Prostate gland (tissue), 2 donors: ENCODE results near the gene SPTB. TPM values are rescaled to one million over a fixed set of nuclear protein-coding genes. Genes with fewer than 3 reads are reported as not detected.

Source experiments
- DNase-seq: peaks from one replicate; pipeline ENCODE4 v3.0.0-alpha.2; 2019; ENCODE audit warnings: low spot score
- H3K27ac ChIP-seq, 2 donors: fragments of 200-600 bp; sonication (generic); 2 replicates each; pipeline ENCODE4 v1.5.1; 2017 to 2019
- H3K27me3 ChIP-seq: fragments of 200-600 bp; sonication (generic); replicated peaks from 2 replicates; pipeline ENCODE4 v1.5.1; 2019; ENCODE audit not compliant: insufficient read depth
- H3K36me3 ChIP-seq, 2 donors: fragments of 200-600 bp; sonication (generic); 1 replicate in 1 of 2; 2 replicates in 1 of 2; pipeline versions ENCODE4 v1.5.1 to v1.8.1; 2017 to 2019
- H3K4me1 ChIP-seq: fragments of 200-600 bp; sonication (generic); replicated peaks from 2 replicates; pipeline ENCODE4 v1.5.1; 2019
- H3K4me3 ChIP-seq, 2 donors: fragments of 200-600 bp; sonication (generic); 2 replicates each; pipeline ENCODE4 v1.5.1; 2017 to 2019
- H3K9me3 ChIP-seq: fragments of 200-600 bp; sonication (generic); 2 replicates; pipeline ENCODE4 v1.5.1; 2017
- CTCF ChIP-seq, 4 experiments: fragments of 200-600 bp in 2 of 4; fragments of 450-650 bp in 2 of 4; sonication (generic) in 2 of 4; IDR thresholded peaks; 1 replicate in 3 of 4; 2 replicates in 1 of 4; pipeline ENCODE4 v1.5.1; 2016 to 2019; ENCODE audit warnings: antibody characterized with exemption in 4 of 4, mild to moderate bottlenecking in 2 of 4, moderate library complexity in 2 of 4
- POLR2A ChIP-seq: fragments of 450-650 bp; IDR thresholded peaks from one replicate; pipeline ENCODE4 v1.6.1; 2016; ENCODE audit warnings: antibody characterized with exemption, mild to moderate bottlenecking
- POLR2AphosphoS5 ChIP-seq: sonication (generic); formaldehyde crosslinking; IDR thresholded peaks from one replicate; pipeline ENCODE4 v1.6.1; 2017; ENCODE audit warnings: antibody characterized with exemption
- WGBS: methylation state at CpG from one replicate; pipeline ENCODE4 v1.1.5; 2018; 5-methylcytosine and 5-hydroxymethylcytosine counted together
- intact Hi-C: fragments of 100-400 bp; cut with DNase I; formaldehyde crosslinking; loops from one replicate; pipeline ENCODE4 v1.14.2; 2022
- total RNA-seq, 2 donors: library from RNA; depleted of rRNA; stranded (reverse); fragments of >200 nt; gene quantifications; one replicate each; pipeline ENCODE4 v1.1.0, GENCODE V29; 2016

The SPTB gene
- total RNA-seq, 2 donors from 2014 or later, result 2.7 to 3.7 TPM

DNA sequence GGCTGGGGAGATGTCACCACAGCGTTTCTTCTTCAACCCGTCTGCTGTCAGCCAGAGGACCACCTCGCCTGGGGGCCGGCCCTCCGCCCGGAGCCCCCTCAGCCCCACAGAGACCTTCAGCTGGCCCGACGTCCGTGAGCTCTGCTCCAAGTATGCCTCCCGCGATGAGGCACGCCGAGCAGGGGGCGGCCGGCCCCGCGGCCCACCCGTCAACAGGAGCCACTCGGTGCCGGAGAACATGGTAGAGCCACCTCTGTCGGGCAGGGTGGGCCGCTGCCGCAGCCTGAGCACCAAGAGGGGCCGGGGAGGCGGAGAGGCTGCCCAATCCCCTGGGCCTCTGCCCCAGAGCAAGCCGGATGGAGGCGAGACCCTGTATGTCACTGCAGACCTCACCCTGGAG, 136.6 kb downstream of the SPTB start:
- H3K9me3 ChIP-seq, result no peaks in the 10 kb centered on the region
- no peak overlapping the region for H3K27ac ChIP-seq
- 97% methylated on average over 27 of the region's 27 CpGs for WGBS
- H3K36me3 ChIP-seq, result peaks cover 0 to 20% of the 10 kb centered on the region in 2 donors
- TF ChIP-seq CTCF (IDR thresholded peaks at IDR 0.05), result no peak
- no peak for TF ChIP-seq POLR2AphosphoS5
- TF ChIP-seq POLR2A, result no peak
- no peaks in the 10 kb centered on the region for H3K27me3 ChIP-seq
- intact Hi-C loops, result no loop called here
- H3K4me3 ChIP-seq, result no peak overlapping the region
- no peak for DNase-seq
- no peaks in the 10 kb centered on the region for H3K4me1 ChIP-seq

DNA sequence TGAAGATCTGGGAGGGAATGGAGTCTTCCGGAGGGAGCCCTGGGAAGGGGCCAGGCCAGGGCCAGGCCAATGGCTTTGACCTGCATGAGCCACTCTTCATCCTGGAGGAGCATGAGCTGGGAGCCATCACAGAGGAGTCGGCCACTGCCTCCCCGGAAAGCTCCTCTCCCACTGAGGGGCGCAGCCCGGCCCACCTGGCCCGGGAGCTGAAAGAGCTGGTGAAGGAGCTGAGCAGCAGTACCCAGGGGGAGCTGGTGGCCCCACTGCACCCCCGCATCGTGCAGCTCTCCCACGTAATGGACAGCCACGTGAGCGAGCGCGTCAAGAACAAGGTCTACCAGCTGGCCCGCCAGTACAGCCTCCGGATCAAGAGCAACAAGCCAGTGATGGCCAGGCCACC, 137.7 kb downstream of the SPTB start:
- Histone ChIP-seq H3K27ac (no peak overlapping the region), H3K9me3 (no peaks in the 10 kb centered on the region), H3K4me3 (no peak overlapping the region), H3K36me3 (peaks cover 0 to 20% of the 10 kb centered on the region in 2 donors), H3K4me1 (no peaks in the 10 kb centered on the region), H3K27me3 (no peaks in the 10 kb centered on the region)
- no peak for DNase-seq
- intact Hi-C loops, result no loop called here
- TF ChIP-seq CTCF (IDR thresholded peaks at IDR 0.05), result no peak
- no peak for TF ChIP-seq POLR2AphosphoS5
- no peak for TF ChIP-seq POLR2A
- 91% methylated on average over 15 of the region's 15 CpGs for WGBS

DNA sequence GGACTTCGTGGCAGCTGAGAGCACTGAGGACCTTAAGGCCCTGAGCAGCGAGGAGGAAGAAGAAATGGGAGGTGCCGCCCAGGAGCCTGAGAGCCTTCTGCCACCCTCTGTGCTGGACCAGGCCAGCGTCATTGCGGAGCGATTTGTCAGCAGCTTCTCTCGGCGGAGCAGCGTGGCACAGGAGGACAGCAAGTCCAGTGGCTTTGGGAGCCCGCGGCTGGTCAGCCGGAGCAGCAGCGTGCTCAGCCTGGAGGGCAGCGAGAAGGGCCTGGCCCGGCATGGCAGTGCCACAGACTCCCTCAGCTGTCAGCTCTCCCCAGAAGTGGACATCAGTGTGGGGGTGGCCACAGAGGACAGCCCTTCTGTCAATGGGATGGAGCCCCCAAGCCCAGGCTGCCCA, 138.5 kb downstream of the SPTB start:
- no peak for DNase-seq
- Histone ChIP-seq H3K27me3 (no peaks in the 10 kb centered on the region), H3K4me1 (no peaks in the 10 kb centered on the region), H3K4me3 (no peak overlapping the region), H3K9me3 (no peaks in the 10 kb centered on the region), H3K36me3 (peaks cover 0 to 20% of the 10 kb centered on the region in 2 donors), H3K27ac (no peak overlapping the region)
- 95% methylated on average over 15 of the region's 15 CpGs for WGBS
- intact Hi-C loops, result no loop called here
- TF ChIP-seq CTCF (IDR thresholded peaks at IDR 0.05), result no peak
- TF ChIP-seq POLR2A, result no peak
- TF ChIP-seq POLR2AphosphoS5, result no peak

DNA sequence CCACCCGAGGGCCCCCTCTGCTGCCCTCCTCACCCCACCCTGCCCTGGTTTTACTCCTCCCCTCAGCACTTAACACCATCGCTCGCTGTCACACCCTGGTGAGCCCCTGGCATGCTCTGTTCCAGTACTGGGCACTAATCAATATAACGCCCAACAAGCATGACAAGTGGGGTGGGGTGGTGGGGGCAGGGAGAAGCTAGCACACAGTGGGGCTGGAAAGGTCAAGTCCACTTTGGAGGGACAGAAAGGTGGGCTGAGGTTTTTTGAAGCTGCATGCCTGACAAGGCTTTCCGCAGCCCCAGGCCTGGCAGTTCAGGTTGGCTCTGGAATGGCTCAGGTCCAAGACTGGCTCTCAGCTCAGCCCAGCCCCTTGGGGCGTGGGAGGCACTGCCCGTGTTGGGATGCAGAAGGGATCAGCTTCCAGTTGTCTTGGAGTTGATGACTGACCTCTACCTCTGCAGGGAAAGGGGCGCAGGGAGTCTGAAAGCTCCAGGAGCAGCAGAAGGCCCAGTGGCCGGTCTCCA, 141.4 kb downstream of the SPTB start:
- Histone ChIP-seq H3K27ac (no peak overlapping the region), H3K4me3 (no peak overlapping the region), H3K36me3 (peaks cover 0 to 20% of the 10 kb centered on the region in 2 donors), H3K4me1 (no peaks in the 10 kb centered on the region), H3K9me3 (no peaks in the 10 kb centered on the region), H3K27me3 (no peaks in the 10 kb centered on the region)
- no peak for DNase-seq
- TF ChIP-seq POLR2AphosphoS5 (no peak), POLR2A (no peak), CTCF (IDR thresholded peaks at IDR 0.05) (no peak)
- intact Hi-C loops, result no loop called here
- WGBS, result 79% methylated on average over 9 of the region's 9 CpGs
